Right ventricle myocardium inferior (tissue), 1 donor: ENCODE measurements around the gene PXDC1. TPM values are rescaled to one million over a fixed set of nuclear protein-coding genes. Genes with fewer than 3 reads are reported as not detected.

ENCODE experiments used
- ATAC-seq: fragments of 200-7000 bp; cut with Tn5 transposase; one replicate; pipeline ENCODE4 v1.9.1; 2020; ENCODE audit warnings: mild to moderate bottlenecking, moderate library complexity
- DNase-seq: peaks from one replicate; pipeline ENCODE4 v3.0.0; 2021; ENCODE audit errors: missing footprints
- intact Hi-C: fragments of 100-400 bp; cut with DNase I; formaldehyde crosslinking; loops from one replicate; pipeline ENCODE4 v1.11.0; 2022
- total RNA-seq: library from RNA; stranded (reverse); fragmentation: NEBNext Ultra II Directional; extraction: Animal tissue kit (Norgen Biotek cat#: 25700); gene quantifications from one replicate; pipeline ENCODE4 v1.2.1, GENCODE V29; 2021
- donor health status: DM: no; HTN: yes; CAD: no; lungs with severe emphysema.

The PXDC1 gene
- total RNA-seq, 1 donor from 2014 or later = 29.7 TPM

DNA sequence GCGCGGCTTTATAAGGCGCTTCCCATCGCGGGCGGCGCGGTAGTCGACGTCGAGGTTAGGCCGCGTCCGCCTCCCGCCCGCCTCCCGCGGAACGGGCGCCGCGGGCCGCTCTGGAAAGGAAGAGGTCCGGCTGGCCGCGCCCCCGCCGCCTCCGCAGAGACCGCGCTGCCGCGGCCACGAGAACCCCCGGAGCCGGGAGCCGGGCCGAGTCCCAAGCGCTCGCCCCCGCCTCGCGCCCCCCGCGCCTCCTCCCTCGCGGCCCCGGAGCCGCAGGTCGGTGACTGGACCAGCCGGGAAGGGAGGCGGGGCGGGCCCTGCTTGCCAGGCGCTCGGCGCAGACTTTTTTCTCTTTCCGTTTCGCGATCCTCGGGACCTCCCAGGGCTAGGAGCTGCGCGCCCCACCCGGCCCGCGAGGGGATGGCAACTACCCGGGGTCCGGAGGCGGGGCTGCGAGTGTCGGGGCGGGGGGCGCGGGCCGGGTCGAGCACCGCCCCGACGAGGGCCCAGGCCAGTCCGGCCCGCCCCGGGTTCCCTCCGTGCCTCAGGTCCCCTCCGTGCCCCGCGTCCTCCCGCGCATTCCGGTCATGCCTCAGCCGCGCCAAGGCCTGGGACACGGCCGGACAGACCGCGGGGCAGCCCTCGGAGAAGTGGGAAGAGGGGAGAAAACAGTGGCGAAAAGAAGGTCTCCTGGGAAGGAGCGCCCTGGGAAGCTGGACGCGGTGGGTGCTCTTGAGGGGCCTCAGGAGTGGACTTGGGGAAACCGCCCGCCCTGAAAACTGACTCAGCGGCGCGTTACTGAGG, 417 bp upstream of the PXDC1 start:
- ATAC-seq (peak; percentile 77), DNase-seq (peak; percentile 93)
- intact Hi-C loops = loop anchor here (5.0 kb wide), 1 partner anchor 50 kb away; no protein-coding TSS in a partner anchor

DNA sequence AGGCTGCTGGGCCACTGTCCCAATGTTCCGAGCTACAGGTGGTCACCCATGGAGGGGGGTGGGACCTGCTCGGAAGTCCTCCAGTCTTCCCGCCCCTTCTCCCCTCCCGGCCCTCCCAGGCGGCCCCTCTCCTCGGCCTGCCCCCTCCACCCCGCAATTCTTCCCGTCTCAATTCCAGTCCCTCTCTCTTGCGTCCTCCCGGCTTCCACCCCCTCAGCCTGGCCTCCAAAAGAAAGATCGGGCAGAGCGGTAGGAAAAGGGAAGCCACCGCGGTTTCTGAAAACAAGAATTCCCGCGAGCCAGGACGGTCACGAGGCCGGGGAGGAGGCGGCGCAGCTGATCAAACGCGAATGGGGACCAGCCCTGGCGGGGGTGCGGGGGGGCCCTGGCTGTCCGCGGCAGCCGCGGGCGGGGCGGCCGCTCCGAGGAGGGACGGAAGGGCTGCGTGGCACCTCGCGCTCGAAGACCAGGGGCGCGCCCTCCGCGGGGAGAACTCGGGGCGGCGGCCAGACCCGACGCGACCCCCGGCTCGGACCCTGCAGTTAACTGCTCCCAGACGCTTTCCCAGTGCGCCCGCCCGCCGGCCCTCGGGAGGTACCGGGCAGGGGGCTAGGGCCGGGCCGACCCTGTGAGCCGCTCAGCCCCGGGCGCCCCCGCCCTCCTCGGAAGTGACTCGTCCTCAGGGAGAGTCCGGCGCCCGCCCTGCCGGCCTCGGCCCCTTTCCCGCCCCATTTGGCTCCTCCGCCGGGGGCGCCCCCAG, 1.0 kb downstream of the PXDC1 start:
- peak; percentile 56 for ATAC-seq
- intact Hi-C loops = loop anchor here (5.0 kb wide), 1 partner anchor 52 kb away; no protein-coding TSS in a partner anchor
- DNase-seq = peak; percentile 92

DNA sequence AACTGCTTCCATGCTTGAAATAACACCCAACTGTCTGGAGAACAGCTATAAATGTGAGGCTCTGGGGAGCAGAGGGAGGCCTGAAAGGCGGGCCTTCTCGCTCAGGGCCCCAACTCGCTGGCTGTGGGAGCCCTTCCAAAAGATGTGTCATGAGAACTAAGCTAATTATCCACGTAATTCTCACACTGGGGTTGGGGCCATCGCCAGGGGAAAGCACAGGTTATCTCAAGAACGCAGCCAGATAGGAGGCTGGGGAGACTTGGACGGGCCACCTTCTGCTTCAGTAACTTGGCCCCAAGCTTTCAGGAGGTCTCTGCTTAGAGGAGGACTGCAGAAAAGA, 1.6 kb downstream of the PXDC1 start:
- intact Hi-C loops = loop anchor here (5.0 kb wide), 1 partner anchor 52 kb away; no protein-coding TSS in a partner anchor
- no peak for DNase-seq
- peak; percentile 2 for ATAC-seq

DNA sequence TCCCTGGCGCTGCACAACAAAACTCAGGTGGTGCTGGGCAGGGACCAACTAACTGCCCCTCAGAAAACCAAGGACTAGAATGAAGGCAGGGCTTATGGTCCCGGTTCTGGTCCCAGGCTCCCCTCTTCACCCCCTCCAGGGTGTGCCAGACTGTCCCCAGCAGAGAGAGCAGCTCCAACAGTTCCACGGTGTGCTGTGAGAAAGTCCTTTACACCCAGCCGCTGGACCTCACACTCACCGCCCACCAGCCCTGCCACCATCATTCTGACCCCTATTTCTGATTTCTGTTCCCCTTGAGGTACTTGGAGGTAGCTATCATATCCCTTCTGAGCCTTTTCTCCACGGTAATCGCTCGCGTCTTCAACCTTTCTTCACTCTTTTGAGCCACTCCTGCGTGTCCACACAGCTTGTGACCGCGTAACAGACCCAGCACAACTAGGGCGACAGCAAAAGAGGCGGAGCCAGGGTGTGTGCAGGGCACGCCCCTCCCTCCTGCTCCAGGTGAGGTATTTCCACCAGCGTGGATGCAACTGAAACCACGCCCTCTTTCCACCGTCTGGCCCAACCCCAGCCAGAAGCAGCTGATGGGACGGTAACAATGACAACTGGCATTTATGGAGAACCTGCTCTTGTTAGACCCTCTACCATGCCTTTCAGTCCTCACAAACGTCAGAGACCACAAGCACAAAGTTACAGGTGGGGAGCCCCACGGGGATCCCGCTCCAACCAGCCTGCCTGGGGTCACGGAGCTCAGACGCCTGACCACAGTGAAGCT, 2.3 kb downstream of the PXDC1 start:
- ATAC-seq (no peak), DNase-seq (no peak)
- intact Hi-C loops = no loop called here

DNA sequence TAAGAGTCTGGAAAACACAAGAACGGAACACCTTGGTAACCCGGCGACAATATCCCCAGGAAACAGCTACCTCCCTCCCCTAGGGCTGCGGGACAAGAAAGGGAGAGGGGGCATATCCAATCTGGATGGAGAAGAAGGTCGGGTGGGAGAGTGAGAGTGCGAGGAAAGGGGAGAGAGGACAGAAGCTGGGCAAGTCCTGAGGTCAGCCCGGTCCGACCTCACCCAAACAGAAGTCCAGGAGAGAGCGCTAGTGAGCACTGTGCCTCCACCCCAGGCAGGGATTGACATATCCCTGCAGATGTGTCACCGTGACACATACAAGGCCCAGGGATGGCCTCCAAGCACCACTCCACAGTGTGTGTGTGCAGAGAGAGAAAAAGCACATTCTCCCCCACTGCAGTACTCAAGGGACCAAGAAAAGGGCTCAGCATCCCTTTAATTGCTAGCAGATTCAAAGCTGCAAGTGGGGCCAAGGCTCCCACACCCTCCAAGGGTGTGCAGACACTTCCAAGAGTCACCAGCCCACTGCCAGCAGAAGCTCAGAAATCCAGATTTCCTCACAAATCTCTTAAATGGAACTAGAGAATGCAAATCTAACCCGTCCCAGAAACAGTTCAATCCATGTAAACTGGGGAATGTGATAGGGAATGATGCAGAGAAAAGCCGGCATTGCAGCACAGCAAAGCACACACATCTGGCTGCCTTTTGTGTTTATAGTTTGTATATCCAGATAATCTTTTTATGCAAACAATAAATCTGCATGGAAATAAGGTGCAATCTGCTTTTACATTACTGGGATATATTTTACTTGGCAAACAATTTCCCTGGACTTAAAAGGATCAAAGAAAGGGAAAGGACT, 3.1 kb downstream of the PXDC1 start:
- ATAC-seq (peak; percentile 53), DNase-seq (no peak)
- intact Hi-C loops = loop anchor here (1.0 kb wide), 1 partner anchor 77 kb away; no protein-coding TSS in a partner anchor

DNA sequence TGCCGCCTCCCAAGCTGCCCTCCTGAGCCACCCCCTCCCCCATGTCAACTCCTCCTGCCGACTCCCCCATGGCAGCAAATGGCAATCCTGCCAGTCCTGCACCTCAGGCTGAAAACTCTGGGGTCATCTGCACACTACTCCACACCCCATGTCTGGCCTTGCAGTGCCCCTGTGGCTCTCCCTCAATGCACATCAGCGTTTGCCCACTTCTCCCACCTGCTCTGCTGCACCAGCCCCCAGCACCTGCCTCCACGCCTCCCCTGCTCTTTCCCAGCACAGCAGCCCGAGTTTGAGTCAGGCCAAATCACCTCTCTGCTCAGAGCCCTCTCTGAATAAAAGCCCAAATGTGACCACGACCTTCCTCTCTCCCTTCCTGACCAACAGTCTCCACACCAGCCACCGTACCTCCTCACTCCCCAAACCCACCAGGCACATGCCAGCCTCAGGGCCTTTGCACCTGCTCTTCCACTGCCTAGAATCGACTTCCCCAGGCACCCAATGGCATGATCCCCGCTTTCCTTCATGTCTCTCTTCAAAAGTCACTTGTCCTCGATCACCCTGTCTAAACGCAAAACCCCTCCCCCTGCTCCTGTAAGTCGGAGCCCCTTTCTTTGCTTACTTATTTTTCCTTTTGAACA, 4.3 kb downstream of the PXDC1 start:
- no peak for ATAC-seq
- DNase-seq = no peak
- intact Hi-C loops = loop anchor here (1.0 kb wide), 1 partner anchor 138 kb away; no protein-coding TSS in a partner anchor

DNA sequence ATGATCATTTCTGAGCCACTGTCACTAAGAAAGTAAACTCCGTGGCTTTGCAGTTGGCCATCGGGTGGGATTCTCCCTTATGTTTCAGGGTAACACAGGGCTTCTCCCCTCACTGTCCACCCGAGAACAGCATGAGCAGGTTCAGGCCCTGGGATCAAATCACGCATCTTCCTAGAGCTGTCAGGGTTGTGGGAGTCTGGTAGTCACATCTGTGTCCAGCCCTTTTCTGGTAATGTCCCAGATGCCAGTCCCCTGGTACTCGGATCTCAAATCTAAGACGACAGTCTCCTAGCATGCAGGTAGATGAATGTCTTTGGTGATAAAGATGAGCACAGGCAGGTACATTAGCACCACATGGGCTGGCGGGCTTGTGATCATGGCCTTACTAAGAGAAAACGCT, 4.8 kb downstream of the PXDC1 start:
- intact Hi-C loops = loop anchor here (1.0 kb wide), 1 partner anchor 139 kb away; no protein-coding TSS in a partner anchor
- DNase-seq (no peak), ATAC-seq (no peak)

DNA sequence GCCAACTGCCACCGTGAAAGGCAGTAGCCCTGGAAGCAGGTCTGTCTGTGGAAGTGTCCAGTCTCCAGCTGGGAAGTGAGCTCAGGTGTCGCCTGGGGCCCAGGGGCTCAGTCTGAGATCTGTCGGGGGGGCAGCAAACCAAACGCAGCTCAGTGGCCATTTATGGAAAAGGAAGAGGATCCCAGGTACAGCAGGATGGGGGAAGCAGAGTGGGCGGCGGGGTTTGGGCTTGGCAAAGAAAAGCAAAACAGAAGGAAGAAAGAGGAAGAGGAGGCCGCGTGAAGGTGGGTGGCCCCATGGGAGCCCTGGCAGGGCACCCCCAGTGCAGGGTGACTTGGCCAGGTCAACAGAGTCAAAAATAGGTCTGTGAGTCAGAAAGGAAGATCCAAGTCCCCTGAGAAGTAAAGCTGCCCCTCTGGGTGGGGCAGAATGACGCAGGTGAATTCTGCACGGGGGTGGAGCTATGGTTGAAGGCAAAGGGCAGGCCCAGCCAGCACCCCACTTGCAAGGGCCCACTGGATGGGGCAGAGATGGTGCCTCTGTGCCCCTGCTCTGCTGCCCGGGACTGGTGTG, 5.3 kb downstream of the PXDC1 start:
- DNase-seq (peak; percentile 63), ATAC-seq (no peak)
- intact Hi-C loops = no loop called here

DNA sequence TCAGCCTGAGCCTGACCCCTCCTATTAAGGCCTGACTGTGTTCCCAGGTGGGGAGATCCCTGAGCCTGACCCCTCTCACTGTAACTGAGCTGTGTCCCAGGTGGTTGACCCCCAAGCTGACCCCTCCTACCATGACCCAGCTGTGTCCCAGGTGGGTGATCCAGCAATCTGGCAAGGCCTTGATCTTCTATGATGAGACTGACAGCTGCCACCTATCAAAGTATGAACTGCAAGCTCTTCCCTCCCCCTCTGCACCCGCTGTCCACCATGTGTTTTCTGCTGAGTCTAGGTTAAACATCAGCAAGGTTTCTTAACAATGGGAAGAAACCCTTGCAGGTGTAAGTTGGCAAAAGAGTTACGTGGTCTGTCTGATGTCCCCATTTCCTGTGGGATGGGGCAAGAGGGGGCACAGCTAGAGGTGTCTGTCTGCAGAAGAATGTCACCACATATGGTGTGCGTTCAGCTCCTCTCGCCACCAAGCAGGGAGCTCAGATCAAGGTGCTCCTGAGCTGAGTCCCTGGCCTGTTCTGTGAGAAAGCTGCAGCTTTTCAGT, 5.9 kb downstream of the PXDC1 start:
- DNase-seq (peak; percentile 33), ATAC-seq (no peak)
- intact Hi-C loops = no loop called here

DNA sequence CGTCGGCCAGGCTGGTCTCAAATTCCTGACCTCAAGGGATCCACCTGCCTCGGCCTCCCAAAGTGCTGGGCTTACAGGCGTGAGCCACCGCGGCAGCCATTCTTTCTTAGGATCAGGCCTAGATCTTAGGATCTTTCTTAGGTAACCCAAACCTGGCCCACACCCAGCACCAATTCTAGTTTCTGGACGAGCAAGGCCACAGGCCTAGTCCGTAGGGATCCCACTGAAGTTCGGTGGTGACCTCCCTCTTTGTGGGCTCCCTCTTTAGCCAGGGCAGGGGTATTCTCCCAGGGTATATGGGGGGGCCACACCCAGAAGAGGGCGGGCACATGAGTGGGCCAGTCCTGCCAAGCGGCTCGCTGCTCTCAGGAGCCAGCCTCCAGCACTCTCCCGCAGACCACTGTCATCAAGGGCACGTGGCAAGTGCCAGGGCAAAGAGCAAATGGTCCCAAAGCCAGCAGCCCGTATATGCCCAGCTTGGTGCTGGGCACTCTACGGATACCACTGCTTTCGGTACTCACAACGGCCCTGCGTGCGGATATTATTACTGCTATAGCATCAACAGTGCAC, 6.5 kb downstream of the PXDC1 start:
- intact Hi-C loops = no loop called here
- DNase-seq = peak; percentile 48
- no peak for ATAC-seq

DNA sequence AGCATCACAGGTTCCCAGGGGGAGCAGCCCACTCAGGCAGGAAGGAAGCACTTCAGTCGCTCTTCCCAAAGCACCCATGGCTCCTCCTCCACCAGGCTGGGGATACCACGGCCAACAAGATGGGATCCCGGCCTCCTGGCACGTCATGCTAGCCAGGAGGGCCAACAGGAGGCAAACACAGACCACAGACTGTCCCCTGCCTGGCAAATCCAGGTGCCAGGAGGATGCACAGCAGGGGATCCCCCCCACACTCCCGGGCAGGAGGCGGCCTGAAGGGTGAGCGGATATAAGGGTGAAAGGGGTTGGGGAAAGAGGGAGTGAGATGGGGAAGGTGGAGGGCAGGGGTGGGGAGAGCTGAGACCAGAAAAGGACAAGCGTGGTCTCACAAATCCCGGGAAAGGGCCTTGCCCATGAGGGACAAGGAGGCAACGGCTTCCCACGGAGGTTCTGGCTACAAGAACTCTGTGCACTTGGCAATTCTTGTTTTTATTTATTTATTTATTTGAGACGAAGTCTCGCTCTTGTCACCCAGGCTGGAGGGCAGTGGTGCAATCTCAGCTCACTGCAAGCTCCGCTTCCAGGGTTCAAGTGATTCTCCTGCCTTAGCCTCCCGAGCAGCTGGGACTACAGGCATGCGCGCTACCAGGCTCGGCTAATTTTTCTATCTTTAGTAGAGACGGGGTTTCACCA, 7.2 kb downstream of the PXDC1 start:
- ATAC-seq = no peak
- intact Hi-C loops = no loop called here
- DNase-seq = peak; percentile 59

DNA sequence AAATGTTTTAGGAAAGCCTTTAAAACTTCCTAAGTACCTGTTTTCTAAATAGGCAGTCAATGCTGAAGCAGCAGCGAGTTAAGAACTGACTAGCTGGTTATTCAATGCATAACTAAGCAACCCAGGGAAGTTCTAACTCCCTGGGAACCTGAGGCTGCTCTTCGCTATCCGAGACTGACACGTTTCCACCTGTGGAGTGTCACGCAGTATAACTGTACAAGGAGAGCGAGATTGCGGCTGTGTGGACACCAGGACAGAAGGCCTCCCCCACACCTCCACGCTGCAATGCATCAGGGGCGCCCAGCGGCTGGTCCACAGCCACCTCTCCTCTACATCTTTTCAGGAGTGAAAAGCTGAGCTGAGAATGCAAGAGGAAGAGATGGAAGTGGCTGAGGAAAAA, 8.0 kb downstream of the PXDC1 start:
- intact Hi-C loops = loop anchor here (2.0 kb wide), 2 partner anchors 83 to 247 kb away; no protein-coding TSS in a partner anchor
- no peak for ATAC-seq
- peak; percentile 32 for DNase-seq

DNA sequence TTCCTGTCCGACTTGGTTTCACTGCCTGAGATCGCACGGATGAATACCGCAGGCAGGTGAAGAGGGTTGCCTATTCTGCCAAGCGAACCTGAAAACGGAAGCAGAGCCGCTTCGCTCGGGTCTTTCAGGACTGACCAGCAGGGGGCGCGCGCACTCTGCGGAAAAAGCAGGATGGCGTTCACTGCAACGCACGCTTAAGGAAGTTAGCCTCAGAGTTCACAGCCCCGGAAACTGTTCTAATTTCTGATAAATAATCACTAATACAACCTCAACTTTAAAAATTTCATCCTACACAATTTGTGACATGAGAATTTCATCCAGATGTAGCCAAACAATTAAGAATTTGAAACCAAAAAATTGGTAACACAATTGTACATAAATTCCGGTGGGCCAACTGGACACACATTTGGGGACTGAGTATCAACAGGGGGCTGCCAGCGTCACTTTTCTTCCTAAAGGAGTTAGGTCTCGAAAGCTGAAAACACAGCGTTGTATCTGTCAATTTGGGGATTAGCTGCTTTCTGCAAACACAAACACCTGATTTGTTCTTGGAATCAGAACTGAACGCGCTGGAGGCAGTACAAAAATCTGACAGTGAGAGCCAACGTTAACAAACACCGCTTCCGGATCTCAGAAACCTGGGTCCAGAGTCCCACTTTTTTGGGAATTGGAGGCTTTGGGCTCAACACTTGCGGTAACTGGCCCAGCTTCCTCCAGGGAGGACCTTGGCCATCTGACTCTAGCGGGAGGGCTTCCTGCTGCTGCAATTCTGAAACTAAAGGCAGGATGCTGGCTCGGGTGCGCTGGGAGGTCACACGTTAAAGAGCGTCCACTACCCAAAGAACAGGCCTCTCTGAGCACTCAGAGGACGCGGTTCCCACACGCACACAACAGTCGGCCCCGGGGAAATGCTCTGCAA, 8.8 kb downstream of the PXDC1 start:
- intact Hi-C loops = loop anchor here (1.0 to 2.0 kb wide), 5 partner anchors 84 to 248 kb away; partner anchors contain the start of gene FAM50B
- ATAC-seq = peak; percentile 72
- DNase-seq = peak; percentile 94

DNA sequence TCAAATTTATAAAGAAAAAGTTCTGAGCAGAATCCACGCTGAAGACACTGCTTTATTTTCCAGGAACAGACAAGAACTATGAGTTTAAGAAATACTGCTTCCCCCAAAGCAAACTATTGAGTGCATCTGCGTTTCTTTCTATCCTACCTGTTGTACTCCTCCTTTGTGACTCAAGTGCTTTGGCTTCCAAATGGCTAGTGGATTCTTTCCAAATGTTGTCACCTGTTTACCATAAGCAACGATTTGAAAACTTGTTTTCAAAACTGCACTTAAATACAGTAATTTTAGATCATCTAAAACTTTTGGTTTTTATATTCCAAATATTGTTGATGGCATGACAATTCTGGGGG, 9.5 kb downstream of the PXDC1 start:
- ATAC-seq = no peak
- no peak for DNase-seq
- intact Hi-C loops = loop anchor here (1.0 to 2.0 kb wide), 5 partner anchors 85 to 249 kb away; partner anchors contain the start of gene FAM50B

DNA sequence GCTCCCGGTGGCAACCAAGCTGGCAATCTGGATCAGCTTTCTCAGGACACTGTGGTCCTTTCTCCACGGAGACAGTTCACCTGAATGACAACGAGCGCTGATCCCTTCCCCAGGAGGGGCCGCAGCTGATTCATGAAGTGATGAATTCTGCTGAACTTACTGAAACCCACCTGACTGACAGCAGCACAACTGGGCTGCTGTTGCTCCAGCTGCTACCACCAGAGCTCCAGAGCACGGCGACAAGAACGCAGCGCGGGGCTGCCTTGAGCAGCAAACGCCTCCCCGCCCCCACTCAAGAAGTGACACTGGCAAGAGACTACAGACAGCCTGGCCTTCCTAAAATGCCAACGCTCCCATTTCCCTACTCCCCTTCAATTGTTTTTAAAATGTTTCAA, 10.0 kb downstream of the PXDC1 start:
- no peak for ATAC-seq
- DNase-seq = peak; percentile 28
- intact Hi-C loops = no loop called here
